HG03378 (cell line): ENCODE data around the gene THBS2.
"Not testable (repeated sequence)": the region's sequence is repeated elsewhere in the genome, so short reads cannot be mapped to it uniquely, and the experiment has no call there.

Source experiments
- ATAC-seq: cut with Tn5 transposase; IDR thresholded peaks from one replicate; pipeline ENCODE4 v1.9.1; 2021; ENCODE audit warnings: mild to moderate bottlenecking, moderate library complexity; ENCODE audit not compliant: unreplicated experiment

The THBS2 gene

GRCh38 chr6:169233181-169233580 is 20.5 kb downstream of the THBS2 start:
- no peak for ATAC-seq

- ATAC-seq: no peak
These were observed 21.1 kb downstream of the THBS2 start for GRCh38 chr6:169232507-169232931.

- no peak for ATAC-seq
These were observed 21.7 kb downstream of the THBS2 start for GRCh38 chr6:169231790-169232506.

GRCh38 chr6:169230946-169231789 is 22.5 kb downstream of the THBS2 start:
- no peak for ATAC-seq

GRCh38 chr6:169230322-169230665 is 23.4 kb downstream of the THBS2 start:
- no peak for ATAC-seq

- no peak for ATAC-seq
These were observed 23.9 kb downstream of the THBS2 start for GRCh38 chr6:169229615-169230321.

GRCh38 chr6:169227116-169227515 is 26.5 kb downstream of the THBS2 start:
- ATAC-seq: no peak

GRCh38 chr6:169225887-169226286 is 27.8 kb downstream of the THBS2 start:
- no peak for ATAC-seq

- no peak for ATAC-seq
These were observed 28.5 kb downstream of the THBS2 start for GRCh38 chr6:169225131-169225576.

GRCh38 chr6:169224716-169225115 is 28.9 kb downstream of the THBS2 start:
- no peak for ATAC-seq

- no peak for ATAC-seq
These were observed 29.4 kb downstream of the THBS2 start for GRCh38 chr6:169224185-169224695.

GRCh38 chr6:169223006-169223405 is 30.6 kb downstream of the THBS2 start:
- ATAC-seq: no peak

- no peak for ATAC-seq
These were observed 31.5 kb downstream of the THBS2 start for GRCh38 chr6:169222126-169222525.

GRCh38 chr6:169221264-169221663 is 32.4 kb downstream of the THBS2 start:
- no peak for ATAC-seq

GRCh38 chr6:169220068-169220964 is 33.3 kb downstream of the THBS2 start:
- no peak for ATAC-seq

- no peak for ATAC-seq
These were observed 35.7 kb downstream of the THBS2 start for GRCh38 chr6:169217972-169218371.

GRCh38 chr6:169216830-169217229 is 36.8 kb downstream of the THBS2 start:
- no peak for ATAC-seq

GRCh38 chr6:169215201-169215681 is 38.4 kb downstream of the THBS2 start:
- ATAC-seq: no peak

- not testable (repeated sequence) for ATAC-seq
These were observed 38.9 kb downstream of the THBS2 start for GRCh38 chr6:169214789-169215188.
